HEK293 (cell line): ENCODE measurements around the gene WDR6.
A peak's percentile ranks its signal among the peaks of the same experiment; 100 is the strongest.

Source experiments
- BCL11B ChIP-seq: fragments of 450-650 bp; formaldehyde crosslinking; IDR thresholded peaks from 2 replicates; pipeline ENCODE4 v1.5.1; 2016; ENCODE audit warnings: low read depth, missing biosample characterization, missing genetic modification characterization
- GLIS1 ChIP-seq: fragments of 450-650 bp; formaldehyde crosslinking; IDR thresholded peaks from 2 replicates; pipeline ENCODE4 v1.5.1; 2016; ENCODE audit warnings: missing biosample characterization, missing genetic modification characterization
- KLF1 ChIP-seq: fragments of 450-650 bp; formaldehyde crosslinking; IDR thresholded peaks from 2 replicates; pipeline ENCODE4 v1.5.1; 2016; ENCODE audit warnings: missing biosample characterization, missing genetic modification characterization
- KLF16 ChIP-seq: fragments of 450-650 bp; formaldehyde crosslinking; IDR thresholded peaks from 2 replicates; pipeline ENCODE4 v1.5.1; 2017; ENCODE audit warnings: missing biosample characterization, missing genetic modification characterization
- KLF8 ChIP-seq: fragments of 450-650 bp; formaldehyde crosslinking; IDR thresholded peaks from 2 replicates; pipeline ENCODE4 v1.5.1; 2016; ENCODE audit warnings: missing biosample characterization, missing genetic modification characterization
- SALL2 ChIP-seq: fragments of 450-650 bp; formaldehyde crosslinking; IDR thresholded peaks from 2 replicates; pipeline ENCODE4 v1.5.0; 2017; ENCODE audit warnings: missing biosample characterization, mild to moderate bottlenecking, missing genetic modification characterization, borderline replicate concordance
- SP2 ChIP-seq: fragments of 450-650 bp; formaldehyde crosslinking; IDR thresholded peaks from 2 replicates; pipeline ENCODE4 v1.5.1; 2016; ENCODE audit warnings: missing biosample characterization, missing genetic modification characterization
- ZBTB48 ChIP-seq: fragments of 450-650 bp; formaldehyde crosslinking; IDR thresholded peaks from 2 replicates; pipeline ENCODE4 v1.5.1; 2016; ENCODE audit warnings: missing biosample characterization, missing genetic modification characterization
- ZBTB6 ChIP-seq: fragments of 450-650 bp; formaldehyde crosslinking; IDR thresholded peaks from 2 replicates; pipeline ENCODE4 v1.5.1; 2017; ENCODE audit warnings: missing biosample characterization, missing genetic modification characterization
- ZFP69B ChIP-seq: fragments of 450-650 bp; formaldehyde crosslinking; IDR thresholded peaks from 2 replicates; pipeline ENCODE4 v1.5.1; 2016; ENCODE audit warnings: missing biosample characterization, missing genetic modification characterization
- ZNF132 ChIP-seq: fragments of 450-650 bp; formaldehyde crosslinking; IDR thresholded peaks from 2 replicates; pipeline ENCODE4 v1.5.1; 2017; ENCODE audit warnings: missing biosample characterization, missing genetic modification characterization, borderline replicate concordance
- ZNF146 ChIP-seq: fragments of 450-650 bp; formaldehyde crosslinking; IDR thresholded peaks from 2 replicates; pipeline ENCODE4 v1.5.1; 2016; ENCODE audit warnings: missing biosample characterization, missing genetic modification characterization
- ZNF16 ChIP-seq: fragments of 450-650 bp; formaldehyde crosslinking; IDR thresholded peaks from 2 replicates; pipeline ENCODE4 v1.5.1; 2016; ENCODE audit warnings: low read depth, missing biosample characterization, missing genetic modification characterization
- ZNF518A ChIP-seq: fragments of 450-650 bp; formaldehyde crosslinking; conservative IDR thresholded peaks from 2 replicates; pipeline ENCODE4 v1.5.1; 2016; ENCODE audit warnings: low read depth, missing biosample characterization, missing genetic modification characterization
- ZNF521 ChIP-seq: fragments of 450-650 bp; formaldehyde crosslinking; IDR thresholded peaks from 2 replicates; pipeline ENCODE4 v1.5.1; 2017; ENCODE audit warnings: missing biosample characterization, mild to moderate bottlenecking, missing genetic modification characterization
- ZNF555 ChIP-seq: fragments of 450-650 bp; formaldehyde crosslinking; conservative IDR thresholded peaks from 2 replicates; pipeline ENCODE4 v1.5.1; 2017; ENCODE audit warnings: missing biosample characterization, mild to moderate bottlenecking, missing genetic modification characterization, inconsistent platforms
- ZNF561 ChIP-seq: fragments of 450-650 bp; IDR thresholded peaks from 2 replicates; pipeline ENCODE4 v1.5.1; 2018; ENCODE audit warnings: missing biosample characterization, missing genetic modification characterization, borderline replicate concordance
- ZNF596 ChIP-seq: fragments of 450-650 bp; IDR thresholded peaks from 2 replicates; pipeline ENCODE4 v1.5.0; 2018; ENCODE audit warnings: missing biosample characterization, mild to moderate bottlenecking, missing genetic modification characterization, moderate library complexity
- ZNF600 ChIP-seq: fragments of 450-650 bp; formaldehyde crosslinking; IDR thresholded peaks from 2 replicates; pipeline ENCODE4 v1.5.1; 2016; ENCODE audit warnings: missing biosample characterization, missing genetic modification characterization
- ZNF76 ChIP-seq: fragments of 450-650 bp; formaldehyde crosslinking; IDR thresholded peaks from 2 replicates; pipeline ENCODE4; 2016; ENCODE audit warnings: low read depth, missing biosample characterization, missing genetic modification characterization, borderline replicate concordance
- ZNF777 ChIP-seq: fragments of 450-650 bp; formaldehyde crosslinking; IDR thresholded peaks from 2 replicates; pipeline ENCODE4 v1.5.1; 2017; ENCODE audit warnings: missing biosample characterization, missing genetic modification characterization, borderline replicate concordance
- ZSCAN16 ChIP-seq: fragments of 450-650 bp; formaldehyde crosslinking; IDR thresholded peaks from 2 replicates; pipeline ENCODE4 v1.5.1; 2016; ENCODE audit warnings: missing biosample characterization, missing genetic modification characterization
- TF ChIP-seq, protein P1 (sequence below): fragments of 450-650 bp; formaldehyde crosslinking; IDR thresholded peaks from 2 replicates; pipeline ENCODE4 v1.5.1; 2016; ENCODE audit warnings: missing biosample characterization, missing genetic modification characterization
- TF ChIP-seq, protein P2 (sequence below): fragments of 450-650 bp; formaldehyde crosslinking; IDR thresholded peaks from 2 replicates; pipeline ENCODE4 v1.5.1; 2016; ENCODE audit warnings: missing biosample characterization, missing genetic modification characterization
- TF ChIP-seq, protein P3 (sequence below): fragments of 450-650 bp; formaldehyde crosslinking; IDR thresholded peaks from 2 replicates; pipeline ENCODE4 v1.5.1; 2016; ENCODE audit warnings: missing biosample characterization, missing genetic modification characterization

Gene WDR6

GRCh38 chr3:49017971-49018706, 10.9 kb downstream of the WDR6 start, which contains the start of gene DALRD3 (continued):
- TF ChIP-seq, protein P1, sequence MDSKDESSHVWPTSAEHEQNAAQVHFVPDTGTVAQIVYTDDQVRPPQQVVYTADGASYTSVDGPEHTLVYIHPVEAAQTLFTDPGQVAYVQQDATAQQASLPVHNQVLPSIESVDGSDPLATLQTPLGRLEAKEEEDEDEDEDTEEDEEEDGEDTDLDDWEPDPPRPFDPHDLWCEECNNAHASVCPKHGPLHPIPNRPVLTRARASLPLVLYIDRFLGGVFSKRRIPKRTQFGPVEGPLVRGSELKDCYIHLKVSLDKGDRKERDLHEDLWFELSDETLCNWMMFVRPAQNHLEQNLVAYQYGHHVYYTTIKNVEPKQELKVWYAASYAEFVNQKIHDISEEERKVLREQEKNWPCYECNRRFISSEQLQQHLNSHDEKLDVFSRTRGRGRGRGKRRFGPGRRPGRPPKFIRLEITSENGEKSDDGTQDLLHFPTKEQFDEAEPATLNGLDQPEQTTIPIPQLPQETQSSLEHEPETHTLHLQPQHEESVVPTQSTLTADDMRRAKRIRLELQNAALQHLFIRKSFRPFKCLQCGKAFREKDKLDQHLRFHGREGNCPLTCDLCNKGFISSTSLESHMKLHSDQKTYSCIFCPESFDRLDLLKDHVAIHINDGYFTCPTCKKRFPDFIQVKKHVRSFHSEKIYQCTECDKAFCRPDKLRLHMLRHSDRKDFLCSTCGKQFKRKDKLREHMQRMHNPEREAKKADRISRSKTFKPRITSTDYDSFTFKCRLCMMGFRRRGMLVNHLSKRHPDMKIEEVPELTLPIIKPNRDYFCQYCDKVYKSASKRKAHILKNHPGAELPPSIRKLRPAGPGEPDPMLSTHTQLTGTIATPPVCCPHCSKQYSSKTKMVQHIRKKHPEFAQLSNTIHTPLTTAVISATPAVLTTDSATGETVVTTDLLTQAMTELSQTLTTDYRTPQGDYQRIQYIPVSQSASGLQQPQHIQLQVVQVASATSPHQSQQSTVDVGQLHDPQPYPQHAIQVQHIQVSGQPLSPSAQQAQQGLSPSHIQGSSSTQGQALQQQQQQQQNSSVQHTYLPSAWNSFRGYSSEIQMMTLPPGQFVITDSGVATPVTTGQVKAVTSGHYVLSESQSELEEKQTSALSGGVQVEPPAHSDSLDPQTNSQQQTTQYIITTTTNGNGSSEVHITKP (tag by site-specific recombination), result peak; percentile 42; the same call in 1 of the 2 replicates
- TF ChIP-seq, protein P2, sequence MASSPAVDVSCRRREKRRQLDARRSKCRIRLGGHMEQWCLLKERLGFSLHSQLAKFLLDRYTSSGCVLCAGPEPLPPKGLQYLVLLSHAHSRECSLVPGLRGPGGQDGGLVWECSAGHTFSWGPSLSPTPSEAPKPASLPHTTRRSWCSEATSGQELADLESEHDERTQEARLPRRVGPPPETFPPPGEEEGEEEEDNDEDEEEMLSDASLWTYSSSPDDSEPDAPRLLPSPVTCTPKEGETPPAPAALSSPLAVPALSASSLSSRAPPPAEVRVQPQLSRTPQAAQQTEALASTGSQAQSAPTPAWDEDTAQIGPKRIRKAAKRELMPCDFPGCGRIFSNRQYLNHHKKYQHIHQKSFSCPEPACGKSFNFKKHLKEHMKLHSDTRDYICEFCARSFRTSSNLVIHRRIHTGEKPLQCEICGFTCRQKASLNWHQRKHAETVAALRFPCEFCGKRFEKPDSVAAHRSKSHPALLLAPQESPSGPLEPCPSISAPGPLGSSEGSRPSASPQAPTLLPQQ (tag by site-specific recombination), result peak; percentile 85; the same call in 1 of the 2 replicates
- TF ChIP-seq ZNF777 (tag by site-specific recombination) (peak; percentile 14; the same call in 1 of the 2 replicates), SALL2 (no peak), SP2 (tag by site-specific recombination) (peak; percentile 81), ZNF521 (tag by site-specific recombination) (no peak), ZBTB48 (tag by site-specific recombination) (0 out of 2 replicates have a peak, but pooled peaks have one; percentile 25), BCL11B (tag by site-specific recombination) (0 out of 2 replicates have a peak, but pooled peaks have one; percentile 59), ZNF146 (tag by site-specific recombination) (0 out of 2 replicates have a peak, but pooled peaks have one; percentile 15), ZSCAN16 (tag by site-specific recombination) (no peak), ZNF561 (tag by site-specific recombination) (no peak), GLIS1 (tag by site-specific recombination) (peak; percentile 71), ZBTB6 (tag by site-specific recombination) (peak; percentile 35; the same call in 1 of the 2 replicates), KLF1 (tag by site-specific recombination) (peak; percentile 74), ZNF76 (peak; percentile 39; the same call in 1 of the 2 replicates), ZNF555 (tag by site-specific recombination) (no peak), ZNF16 (tag by site-specific recombination) (no peak), ZNF132 (no peak), KLF8 (peak; percentile 81; the same call in 1 of the 2 replicates), ZFP69B (tag by site-specific recombination) (peak; percentile 75), ZNF596 (tag by site-specific recombination) (no peak), ZNF518A (peak; percentile 55), KLF16 (tag by site-specific recombination) (peak; percentile 90), ZNF600 (tag by site-specific recombination) (peak; percentile 66; the same call in 1 of the 2 replicates)
- TF ChIP-seq, protein P3, sequence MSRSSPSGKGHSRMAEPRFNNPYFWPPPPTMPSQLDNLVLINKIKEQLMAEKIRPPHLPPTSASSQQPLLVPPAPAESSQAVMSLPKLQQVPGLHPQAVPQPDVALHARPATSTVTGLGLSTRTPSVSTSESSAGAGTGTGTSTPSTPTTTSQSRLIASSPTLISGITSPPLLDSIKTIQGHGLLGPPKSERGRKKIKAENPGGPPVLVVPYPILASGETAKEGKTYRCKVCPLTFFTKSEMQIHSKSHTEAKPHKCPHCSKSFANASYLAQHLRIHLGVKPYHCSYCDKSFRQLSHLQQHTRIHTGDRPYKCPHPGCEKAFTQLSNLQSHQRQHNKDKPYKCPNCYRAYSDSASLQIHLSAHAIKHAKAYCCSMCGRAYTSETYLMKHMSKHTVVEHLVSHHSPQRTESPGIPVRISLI (tag by site-specific recombination), result peak; percentile 95
